ENCODE data around the gene PTPRM.

DNA sequence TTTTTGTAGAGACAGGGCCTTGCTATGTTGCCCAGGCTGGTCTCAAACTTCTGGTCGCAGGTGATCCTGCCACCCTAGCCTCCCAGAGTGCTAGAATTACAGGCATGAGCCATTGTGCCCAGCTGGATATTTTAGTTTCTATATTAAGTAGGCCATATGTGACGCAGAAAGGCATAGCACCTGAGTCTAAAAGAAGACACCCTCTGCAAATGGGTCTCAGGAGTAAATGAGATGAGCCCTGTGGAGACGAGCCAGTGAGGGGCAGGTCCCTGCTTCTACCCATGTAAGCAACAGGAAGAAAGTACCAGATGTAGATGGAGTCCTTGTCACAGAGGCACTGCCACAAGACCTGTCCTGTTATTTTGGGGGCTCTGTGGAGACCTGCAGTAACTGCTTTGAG lies 322.4 kb downstream of the PTPRM start:
- TF ChIP-seq RXRA (IDR thresholded peaks at IDR 0.05), result no peak
- TF ChIP-seq YY1 (IDR thresholded peaks at IDR 0.05), result no peak
